Stomach (tissue), 4 donors: ENCODE measurements around the gene CPN2.

ENCODE experiments used
- POLR2A ChIP-seq, 4 donors: fragments of 450-650 bp; IDR thresholded peaks; one replicate each; pipeline ENCODE4 v1.6.1; 2016; ENCODE audit warnings: antibody characterized with exemption in 4 of 4, control low read depth in 2 of 4, mild to moderate bottlenecking in 1 of 4, moderate library complexity in 1 of 4
- POLR2AphosphoS5 ChIP-seq, 3 donors: sonication (generic); formaldehyde crosslinking; IDR thresholded peaks; one replicate each; pipeline ENCODE4 v1.6.1; 2016; ENCODE audit warnings: antibody characterized with exemption in 3 of 3
- TF ChIP-seq, protein P1 (sequence below), 7 experiments: fragments of 450-650 bp in 4 of 7; fragments of 200-600 bp in 3 of 7; sonication (generic) in 3 of 7; IDR thresholded peaks; one replicate each; pipeline ENCODE4 v1.5.1; 2016 to 2019; ENCODE audit warnings: antibody characterized with exemption in 7 of 7, control low read depth in 2 of 7, mild to moderate bottlenecking in 1 of 7

DNA sequence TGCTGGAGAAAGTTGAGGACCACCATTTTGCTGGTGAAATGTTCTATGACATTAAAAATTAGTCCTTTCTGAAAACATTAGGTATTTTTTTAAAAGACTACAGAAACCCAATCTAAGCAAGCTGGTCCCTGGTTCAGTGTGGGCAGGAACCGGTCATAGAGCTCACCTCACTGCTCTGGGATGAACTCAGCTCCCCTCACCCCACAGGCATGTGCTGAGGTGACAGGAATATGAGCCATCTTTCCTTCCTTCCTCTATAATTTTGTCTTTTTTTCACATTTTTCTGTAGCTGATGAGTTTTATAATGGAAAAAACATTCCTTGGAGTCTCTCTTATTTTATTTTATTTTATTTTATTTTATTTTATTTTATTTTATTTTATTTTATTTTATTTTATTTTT lies 26.6 kb upstream of the CPN2 start:
- TF ChIP-seq POLR2AphosphoS5 (IDR thresholded peaks at IDR 0.05) (no peak), POLR2A (IDR thresholded peaks at IDR 0.05) (no peak)
- TF ChIP-seq, protein P1, sequence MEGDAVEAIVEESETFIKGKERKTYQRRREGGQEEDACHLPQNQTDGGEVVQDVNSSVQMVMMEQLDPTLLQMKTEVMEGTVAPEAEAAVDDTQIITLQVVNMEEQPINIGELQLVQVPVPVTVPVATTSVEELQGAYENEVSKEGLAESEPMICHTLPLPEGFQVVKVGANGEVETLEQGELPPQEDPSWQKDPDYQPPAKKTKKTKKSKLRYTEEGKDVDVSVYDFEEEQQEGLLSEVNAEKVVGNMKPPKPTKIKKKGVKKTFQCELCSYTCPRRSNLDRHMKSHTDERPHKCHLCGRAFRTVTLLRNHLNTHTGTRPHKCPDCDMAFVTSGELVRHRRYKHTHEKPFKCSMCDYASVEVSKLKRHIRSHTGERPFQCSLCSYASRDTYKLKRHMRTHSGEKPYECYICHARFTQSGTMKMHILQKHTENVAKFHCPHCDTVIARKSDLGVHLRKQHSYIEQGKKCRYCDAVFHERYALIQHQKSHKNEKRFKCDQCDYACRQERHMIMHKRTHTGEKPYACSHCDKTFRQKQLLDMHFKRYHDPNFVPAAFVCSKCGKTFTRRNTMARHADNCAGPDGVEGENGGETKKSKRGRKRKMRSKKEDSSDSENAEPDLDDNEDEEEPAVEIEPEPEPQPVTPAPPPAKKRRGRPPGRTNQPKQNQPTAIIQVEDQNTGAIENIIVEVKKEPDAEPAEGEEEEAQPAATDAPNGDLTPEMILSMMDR (IDR thresholded peaks at IDR 0.05) = no peak
